Activated naive CD8-positive, alpha-beta T cell treated with anti-CD3 and anti-CD28 coated beads, Interleukin-2, amount 10 ng/mL, durations not matched to agents 7 days and 5 days (primary cell): ENCODE measurements around the gene RTP5. TPM values are rescaled to one million over a fixed set of nuclear protein-coding genes. Genes with fewer than 3 reads are reported as not detected.
A peak's percentile ranks its signal among the peaks of the same experiment; 100 is the strongest.

Experiments
- ATAC-seq: fragments of 150-1000 bp; cut with Tn5 transposase; one replicate; pipeline ENCODE4 v1.10.0; 2021; ENCODE audit warnings: low read depth, moderate library complexity
- POLR2A ChIA-PET: fragments of 350-600 bp; sonication (Branson Sonifier 250); formaldehyde crosslinking; loops from one replicate; lab custom pipeline; 2021; ENCODE audit warnings: antibody characterized with exemption; lab: Charles Lee
- DNase-seq: peaks from one replicate; pipeline ENCODE4 v3.0.0; 2021
- H3K27ac Mint-ChIP-seq: one replicate; pipeline ENCODE4 v1.8.0; 2022; ENCODE audit warnings: mild to moderate bottlenecking, mixed read lengths
- H3K27me3 Mint-ChIP-seq: one replicate; pipeline ENCODE4 v1.8.0; 2022; ENCODE audit warnings: mild to moderate bottlenecking, moderate library complexity, mixed read lengths
- H3K36me3 Mint-ChIP-seq: one replicate; pipeline ENCODE4 v1.8.0; 2021; ENCODE audit warnings: mild to moderate bottlenecking, mixed read lengths
- H3K4me1 Mint-ChIP-seq: one replicate; pipeline ENCODE4 v1.8.0; 2021; ENCODE audit warnings: mixed read lengths
- H3K4me3 Mint-ChIP-seq: one replicate; pipeline ENCODE4 v1.8.0; 2022; ENCODE audit warnings: mild to moderate bottlenecking, moderate library complexity, mixed read lengths
- H3K9me3 Mint-ChIP-seq: one replicate; pipeline ENCODE4 v1.8.0; 2021; ENCODE audit warnings: mixed read lengths
- total RNA-seq, 2 experiments: library from RNA; stranded (reverse); gene quantifications; one replicate each; pipeline ENCODE4 v1.2.3, GENCODE V29; 2021

RTP5 gene
- total RNA-seq, 2 experiments from 2014 or later, result 0.53 to 0.60 TPM

- H3K27ac Mint-ChIP-seq, result peak overlapping the region; percentile 60
- no peak overlapping the region for H3K4me3 Mint-ChIP-seq
- peaks cover 2% of the 10 kb centered on the region for H3K9me3 Mint-ChIP-seq
- POLR2A ChIA-PET, result interaction anchor here (1.0 kb wide), 1 partner anchor 149 kb away, joined by 3 read pairs; no protein-coding TSS in a partner anchor
- DNase-seq (no peak), ATAC-seq (no peak)
- no peaks in the 10 kb centered on the region for H3K36me3 Mint-ChIP-seq
- no peaks in the 10 kb centered on the region for H3K27me3 Mint-ChIP-seq
- H3K4me1 Mint-ChIP-seq, result no peaks in the 10 kb centered on the region
These were observed 26.4 kb downstream of the RTP5 start for GRCh38 chr2:241895712-241896641.

DNA sequence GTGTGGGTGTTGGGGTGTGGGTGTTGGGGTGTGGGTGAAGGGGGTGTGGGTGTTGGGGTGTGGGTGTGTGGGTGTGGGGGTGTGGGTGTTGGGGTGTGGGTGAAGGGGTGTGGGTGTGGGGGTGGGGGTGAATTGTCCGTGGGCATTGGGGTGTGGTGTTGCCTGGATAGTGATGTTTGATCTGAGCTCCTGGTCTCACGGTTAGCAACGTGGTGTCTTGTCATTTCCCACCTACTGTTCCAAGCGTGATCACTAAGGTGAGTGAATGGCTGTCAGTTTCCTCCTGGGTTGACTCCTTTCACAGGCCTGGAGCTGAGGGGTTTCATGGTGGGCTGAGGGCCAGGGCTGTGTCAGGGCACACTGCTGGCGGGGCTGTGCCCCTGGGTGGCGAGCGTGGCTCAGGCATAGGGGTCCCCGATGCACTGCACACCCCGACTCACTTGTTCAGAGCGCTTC is 27.2 kb downstream of the RTP5 start:
- DNase-seq, result no peak
- Mint-ChIP-seq H3K4me1 (no peaks in the 10 kb centered on the region), H3K9me3 (peaks cover 2% of the 10 kb centered on the region), H3K36me3 (no peaks in the 10 kb centered on the region), H3K27ac (no peak overlapping the region), H3K27me3 (no peaks in the 10 kb centered on the region), H3K4me3 (no peak overlapping the region)
- ATAC-seq, result no peak
- POLR2A ChIA-PET, result no interaction called here

- H3K4me1 Mint-ChIP-seq, result no peaks in the 10 kb centered on the region
- POLR2A ChIA-PET, result no interaction called here
- peaks cover 2% of the 10 kb centered on the region for H3K9me3 Mint-ChIP-seq
- no peaks in the 10 kb centered on the region for H3K36me3 Mint-ChIP-seq
- ATAC-seq (no peak), DNase-seq (no peak)
- no peak overlapping the region for H3K4me3 Mint-ChIP-seq
- no peak overlapping the region for H3K27ac Mint-ChIP-seq
- H3K27me3 Mint-ChIP-seq, result no peaks in the 10 kb centered on the region
These were observed 27.8 kb downstream of the RTP5 start for GRCh38 chr2:241897231-241897916.

GRCh38 chr2:241898463-241899270 is 29.1 kb downstream of the RTP5 start:
- Mint-ChIP-seq H3K36me3 (no peaks in the 10 kb centered on the region), H3K9me3 (peaks cover 2% of the 10 kb centered on the region), H3K27ac (no peak overlapping the region), H3K4me1 (no peaks in the 10 kb centered on the region), H3K4me3 (no peak overlapping the region), H3K27me3 (no peaks in the 10 kb centered on the region)
- ATAC-seq (no peak), DNase-seq (no peak)
- POLR2A ChIA-PET, result interaction anchor here (0.5 kb wide), 1 partner anchor 81 kb away, joined by 3 read pairs; no protein-coding TSS in a partner anchor

DNA sequence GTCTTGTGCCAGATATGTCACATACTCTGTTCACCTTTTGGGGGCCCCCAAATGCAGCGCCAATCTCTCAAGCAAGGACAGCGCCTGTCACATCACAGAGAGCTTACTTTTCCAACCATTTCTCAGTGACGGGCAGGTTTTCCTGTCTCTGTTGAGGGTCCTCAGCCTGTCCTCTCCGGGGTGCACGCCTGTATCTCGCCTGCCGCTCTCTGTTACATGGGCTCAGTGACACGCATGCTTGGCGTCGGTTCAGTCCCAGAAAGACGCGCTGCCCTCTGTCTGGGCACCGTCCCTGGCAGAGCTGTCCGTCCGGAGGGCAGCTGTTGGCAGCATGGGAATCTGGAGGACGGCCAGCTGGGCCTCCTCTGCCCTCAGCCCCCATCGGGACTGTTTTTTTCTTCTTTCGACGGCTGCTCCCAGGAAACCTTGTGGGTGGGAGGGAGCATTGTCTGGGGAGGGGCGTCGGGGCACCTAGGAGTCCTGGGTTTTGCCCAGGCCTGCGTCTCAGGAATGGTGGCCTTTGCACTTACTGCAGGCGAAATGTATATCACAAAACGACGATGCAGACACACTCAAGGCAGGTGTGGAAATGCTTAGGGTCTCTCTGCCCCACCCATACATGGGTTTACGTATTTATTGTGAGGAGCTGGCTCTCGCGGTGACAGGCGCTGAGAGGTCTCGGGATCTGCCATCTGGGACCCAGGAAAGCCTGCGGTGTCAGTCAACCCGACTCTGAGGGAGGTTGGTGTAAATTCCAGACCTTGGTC is 30.9 kb downstream of the RTP5 start:
- DNase-seq, result peak; percentile 15
- POLR2A ChIA-PET, result no interaction called here
- Mint-ChIP-seq H3K4me3 (no peak overlapping the region), H3K9me3 (peaks cover 2% of the 10 kb centered on the region), H3K36me3 (no peaks in the 10 kb centered on the region), H3K27me3 (no peaks in the 10 kb centered on the region), H3K27ac (no peak overlapping the region), H3K4me1 (no peaks in the 10 kb centered on the region)
- no peak for ATAC-seq

- H3K36me3 Mint-ChIP-seq, result no peaks in the 10 kb centered on the region
- no peaks in the 10 kb centered on the region for H3K4me1 Mint-ChIP-seq
- no peaks in the 10 kb centered on the region for H3K27me3 Mint-ChIP-seq
- DNase-seq, result no peak
- H3K27ac Mint-ChIP-seq, result no peak overlapping the region
- POLR2A ChIA-PET, result no interaction called here
- no peak for ATAC-seq
- H3K9me3 Mint-ChIP-seq, result peaks cover 2% of the 10 kb centered on the region
- H3K4me3 Mint-ChIP-seq, result no peak overlapping the region
These were observed 31.5 kb downstream of the RTP5 start for GRCh38 chr2:241901018-241901380.

DNA sequence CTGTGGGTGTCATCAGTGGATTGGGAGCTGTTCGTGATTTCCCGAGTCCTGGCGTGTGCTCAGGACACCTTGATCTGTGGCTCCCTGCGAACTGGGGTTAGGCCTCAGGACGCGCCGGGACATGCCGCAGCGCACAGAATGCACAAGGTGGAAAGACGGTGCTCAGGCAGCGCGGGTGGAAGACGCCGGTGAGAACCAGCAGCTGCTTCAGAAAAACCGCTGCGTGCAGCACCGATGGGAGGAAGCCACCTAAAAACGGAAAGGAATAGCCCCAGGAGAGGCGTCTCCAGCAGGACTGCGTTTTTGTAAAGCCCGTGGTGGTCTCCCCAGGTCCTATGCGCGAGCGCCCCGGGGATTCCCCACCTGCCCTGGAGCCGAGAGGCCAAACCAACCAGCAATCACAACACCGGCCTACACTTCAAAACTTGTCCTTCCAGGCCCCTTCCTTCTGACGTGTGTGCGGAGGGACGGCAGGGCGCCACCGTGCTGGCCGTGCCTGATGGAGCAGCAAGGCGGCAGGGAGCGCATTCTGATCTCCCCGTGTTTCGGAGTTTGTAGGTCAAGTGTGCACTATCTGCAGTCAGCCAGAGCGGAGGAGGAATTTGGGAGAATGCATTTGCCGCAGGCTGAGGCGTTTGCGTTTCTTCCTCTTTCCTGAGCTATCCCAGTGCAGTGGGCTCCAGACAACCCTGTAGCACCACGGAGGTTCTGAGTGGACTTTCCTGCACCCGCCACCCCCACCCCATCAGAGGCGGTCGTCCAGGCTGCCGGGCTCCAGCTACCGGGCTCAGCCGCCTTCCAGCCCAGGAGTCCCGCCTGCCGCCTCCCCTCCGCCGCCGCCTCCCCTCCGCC is 32.2 kb downstream of the RTP5 start:
- no peak overlapping the region for H3K27ac Mint-ChIP-seq
- H3K4me3 Mint-ChIP-seq, result no peak overlapping the region
- ATAC-seq (no peak), DNase-seq (peak; percentile 15)
- no peaks in the 10 kb centered on the region for H3K36me3 Mint-ChIP-seq
- POLR2A ChIA-PET, result no interaction called here
- no peaks in the 10 kb centered on the region for H3K9me3 Mint-ChIP-seq
- no peaks in the 10 kb centered on the region for H3K27me3 Mint-ChIP-seq
- H3K4me1 Mint-ChIP-seq, result no peaks in the 10 kb centered on the region

GRCh38 chr2:241902357-241902991 is 32.9 kb downstream of the RTP5 start:
- POLR2A ChIA-PET, result no interaction called here
- no peaks in the 10 kb centered on the region for H3K27me3 Mint-ChIP-seq
- DNase-seq, result peak; percentile 25

DNA sequence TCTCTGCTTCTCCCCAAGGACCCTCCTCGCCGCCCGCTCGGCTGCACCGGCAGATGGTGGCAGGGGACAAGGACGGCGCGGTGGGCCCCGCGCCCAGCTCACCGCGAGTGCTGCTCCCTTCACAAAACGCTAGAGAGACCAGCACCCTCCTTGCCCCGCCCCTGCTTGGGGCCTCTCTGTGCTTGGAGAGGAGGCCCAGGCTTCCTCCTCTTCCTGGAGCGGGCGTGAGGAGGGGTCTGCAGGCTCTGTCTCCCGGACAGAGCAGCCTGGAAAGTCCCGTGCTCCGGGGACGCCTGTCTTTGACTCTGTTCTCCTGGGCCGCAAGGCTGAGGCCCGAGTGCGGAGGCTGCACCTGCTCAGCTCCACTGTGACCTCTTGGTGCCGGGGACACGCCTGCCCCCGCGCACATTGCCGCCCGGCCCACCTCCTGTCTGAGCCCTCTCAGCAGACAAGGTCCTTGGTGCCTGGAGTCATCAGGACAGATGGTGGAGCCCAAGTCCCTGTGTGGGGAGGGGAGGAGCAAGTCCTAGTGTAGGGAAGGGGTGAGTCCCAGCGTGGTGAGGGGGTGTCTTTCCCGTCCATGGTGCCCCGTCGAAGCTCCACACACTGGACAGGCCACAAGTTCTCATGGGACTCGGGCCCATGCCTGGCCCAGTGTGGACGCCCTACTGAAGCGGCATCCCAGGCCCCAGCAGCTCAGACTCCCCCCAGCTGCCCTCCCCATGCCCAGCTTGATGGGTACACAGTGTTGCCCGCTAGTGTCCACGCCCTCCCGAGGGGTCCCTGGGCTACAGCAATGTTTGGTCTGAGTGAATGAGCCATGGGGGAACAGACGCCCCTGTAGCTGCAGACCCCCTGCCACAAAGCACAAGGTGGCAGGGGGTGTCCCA is 33.8 kb downstream of the RTP5 start:
- Mint-ChIP-seq H3K9me3 (no peaks in the 10 kb centered on the region), H3K27ac (no peak overlapping the region), H3K4me1 (no peaks in the 10 kb centered on the region), H3K4me3 (no peak overlapping the region), H3K36me3 (no peaks in the 10 kb centered on the region), H3K27me3 (no peaks in the 10 kb centered on the region)
- POLR2A ChIA-PET, result no interaction called here
- DNase-seq (peak; percentile 19), ATAC-seq (no peak)

More at GRCh38 chr2:241902357-241902991, 32.9 kb downstream of the RTP5 start:
- Mint-ChIP-seq H3K27ac (no peak overlapping the region), H3K9me3 (no peaks in the 10 kb centered on the region), H3K4me1 (no peaks in the 10 kb centered on the region), H3K4me3 (no peak overlapping the region), H3K36me3 (no peaks in the 10 kb centered on the region)
- no peak for ATAC-seq

- ATAC-seq, result no peak
- Mint-ChIP-seq H3K4me1 (no peaks in the 10 kb centered on the region), H3K27me3 (no peaks in the 10 kb centered on the region), H3K9me3 (no peaks in the 10 kb centered on the region), H3K36me3 (no peaks in the 10 kb centered on the region), H3K27ac (no peak overlapping the region), H3K4me3 (no peak overlapping the region)
- DNase-seq, result peak; percentile 8
- POLR2A ChIA-PET, result no interaction called here
These were observed 34.6 kb downstream of the RTP5 start for GRCh38 chr2:241904011-241904718.
